B cell (primary cell): ENCODE results near the gene ACSF2. TPM values are rescaled to one million over a fixed set of nuclear protein-coding genes. Genes with fewer than 3 reads are reported as not detected.

Experiments
- ATAC-seq: fragments of 200-7000 bp; cut with Tn5 transposase; one replicate; pipeline ENCODE4 v1.10.0; 2021; ENCODE audit warnings: low read depth, mild to moderate bottlenecking, moderate number of reproducible peaks, moderate library complexity
- CTCF ChIA-PET: fragments of 350-600 bp; sonication (Branson Sonifier 250); formaldehyde crosslinking; loops from one replicate; lab custom pipeline; 2021; ENCODE audit warnings: antibody characterized with exemption, inconsistent platforms; lab: Charles Lee
- POLR2A ChIA-PET: fragments of 350-600 bp; sonication (Branson Sonifier 250); formaldehyde crosslinking; loops from one replicate; lab custom pipeline; 2021; ENCODE audit warnings: antibody characterized with exemption; lab: Charles Lee
- DNase-seq: peaks from one replicate; pipeline ENCODE4 v3.0.0; 2013
- H2AFZ ChIP-seq: 2 replicates; pipeline ENCODE4 v1.6.1; 2012; ENCODE audit warnings: mild to moderate bottlenecking, low read depth, low read length; ENCODE audit not compliant: insufficient read depth, poor library complexity, severe bottlenecking
- H3K27ac ChIP-seq, 2 donors: 1 replicate in 1 of 2; 2 replicates in 1 of 2; pipeline ENCODE4 v1.5.1; 2012 to 2013; ENCODE audit warnings: low read length in 2 of 2, mild to moderate bottlenecking in 2 of 2, moderate library complexity in 1 of 2
- H3K27me3 ChIP-seq, 4 experiments: fragments of 200-600 bp in 1 of 4; sonication (generic) in 1 of 4; replicated peaks in 1 of 4; 1 replicate in 2 of 4; 2 replicates in 2 of 4; pipeline versions ENCODE4 v1.6.1 to v1.7.0; 2013 to 2016; ENCODE audit warnings: low read length in 3 of 4, mild to moderate bottlenecking in 2 of 4, mixed read lengths in 1 of 4, moderate library complexity in 1 of 4; ENCODE audit not compliant: insufficient read depth in 4 of 4, control insufficient read depth in 3 of 4; ENCODE audit errors: control extremely low read depth in 1 of 4
- H3K36me3 ChIP-seq, 2 experiments: replicated peaks in 1 of 2; 1 replicate in 1 of 2; 2 replicates in 1 of 2; pipeline versions ENCODE4 v1.6.1 to v1.7.1; 2013; ENCODE audit warnings: low read length in 1 of 2; ENCODE audit not compliant: insufficient read depth in 2 of 2, control insufficient read depth in 1 of 2; ENCODE audit errors: control extremely low read depth in 1 of 2, extremely low read depth in 1 of 2
- H3K4me1 ChIP-seq, 2 donors: fragments of 200-600 bp in 1 of 2; sonication (generic) in 1 of 2; 1 replicate in 1 of 2; 2 replicates in 1 of 2; pipeline versions ENCODE4 v1.5.1 to v1.6.1; 2013 to 2017; ENCODE audit warnings: low read length in 2 of 2; ENCODE audit not compliant: control insufficient read depth in 2 of 2, insufficient read depth in 2 of 2
- H3K4me2 ChIP-seq: replicated peaks from 2 replicates; pipeline ENCODE3; 2012; ENCODE audit warnings: mild to moderate bottlenecking, low read depth, low read length; ENCODE audit not compliant: poor library complexity, severe bottlenecking
- H3K4me3 ChIP-seq, 5 experiments: fragments of 200-600 bp in 1 of 5; sonication (generic) in 1 of 5; 1 replicate in 3 of 5; 2 replicates in 2 of 5; pipeline versions ENCODE4 v1.5.1 to v1.7.0; 2011 to 2016; ENCODE audit warnings: low read length in 4 of 5, mild to moderate bottlenecking in 4 of 5, low read depth in 2 of 5, control low read depth in 1 of 5, moderate library complexity in 1 of 5; ENCODE audit not compliant: insufficient read depth in 1 of 5; ENCODE audit errors: control extremely low read depth in 1 of 5, extremely low read depth in 1 of 5
- H3K79me2 ChIP-seq: fragments of 200-600 bp; sonication (generic); one replicate; pipeline ENCODE4 v1.6.0; 2016; ENCODE audit warnings: low read length; ENCODE audit not compliant: control insufficient read depth, insufficient read depth
- H3K9ac ChIP-seq: fragments of 200-600 bp; sonication (generic); 2 replicates; pipeline ENCODE4 v1.6.1; 2017; ENCODE audit warnings: mild to moderate bottlenecking, low read length, moderate library complexity
- H3K9me3 ChIP-seq, 3 donors: one replicate each; pipeline versions ENCODE4 v1.6.1 to v1.7.1; 2013; ENCODE audit warnings: low read length in 2 of 3; ENCODE audit not compliant: control insufficient read depth in 2 of 3, insufficient read depth in 1 of 3; ENCODE audit errors: control extremely low read depth in 1 of 3
- H4K20me1 ChIP-seq: 2 replicates; pipeline ENCODE4 v1.6.0; 2012; ENCODE audit warnings: mild to moderate bottlenecking, low read length; ENCODE audit not compliant: insufficient read depth, control insufficient read depth, poor library complexity, severe bottlenecking
- H3K27ac Mint-ChIP-seq: one replicate; pipeline ENCODE4 v1.8.0; 2021; ENCODE audit warnings: mixed read lengths
- H3K27me3 Mint-ChIP-seq: one replicate; pipeline ENCODE4 v1.8.0; 2021; ENCODE audit warnings: mixed read lengths
- H3K4me1 Mint-ChIP-seq: one replicate; pipeline ENCODE4 v1.8.0; 2021; ENCODE audit warnings: mixed read lengths
- H3K4me3 Mint-ChIP-seq: one replicate; pipeline ENCODE4 v1.8.0; 2021; ENCODE audit warnings: mixed read lengths
- H3K9me3 Mint-ChIP-seq: one replicate; pipeline ENCODE4 v1.8.0; 2022; ENCODE audit warnings: mixed read lengths; ENCODE audit not compliant: insufficient read depth
- EZH2 ChIP-seq: IDR thresholded peaks from 2 replicates; pipeline ENCODE4 v1.6.1; 2012; ENCODE audit warnings: borderline replicate concordance, low read depth, mild to moderate bottlenecking, moderate library complexity, low read length; ENCODE audit not compliant: insufficient read depth, poor library complexity, severe bottlenecking
- WGBS: methylation state at CpG from one replicate; pipeline ENCODE4 v1.1.5; 2013; ENCODE audit warnings: missing lambda C conversion rate; ENCODE audit not compliant: insufficient coverage; 5-methylcytosine and 5-hydroxymethylcytosine counted together
- intact Hi-C: fragments of 100-400 bp; cut with micrococcal nuclease; formaldehyde crosslinking; loops from one replicate; pipeline ENCODE4 v1.10.0; 2022
- polyA plus RNA-seq: library from polyadenylated mRNA; depleted of rRNA; stranded (reverse); fragments of >200 nt; gene quantifications from 2 replicates; pipeline ENCODE4 v1.2.3, GENCODE V29; 2012
- small RNA-seq: library from RNA; depleted of rRNA; stranded (forward); fragments of <200 nt; gene quantifications from one replicate; pipeline ENCODE3, GENCODE V24; 2012; ENCODE audit warnings: low replicate concordance, low read depth; ENCODE audit not compliant: insufficient read length
- total RNA-seq, 2 donors: library from RNA; stranded (reverse); fragments of 120-200 nt in 1 of 2; gene quantifications; 1 replicate in 1 of 2; 2 replicates in 1 of 2; pipeline versions ENCODE4 v1.2.3 to v1.2.4, GENCODE V29; 2013 to 2022
- TF ChIP-seq, protein P1 (sequence below): fragments of 200-600 bp; IDR thresholded peaks from one replicate; pipeline ENCODE4 v1.8.0; 2022; ENCODE audit warnings: antibody characterized with exemption, mild to moderate bottlenecking

ACSF2 gene
- total and polyA plus RNA-seq, 2 donors (not counting 1 experiment from before 2014, with no cell fraction given) = 59.6 to 66.1 TPM

DNA sequence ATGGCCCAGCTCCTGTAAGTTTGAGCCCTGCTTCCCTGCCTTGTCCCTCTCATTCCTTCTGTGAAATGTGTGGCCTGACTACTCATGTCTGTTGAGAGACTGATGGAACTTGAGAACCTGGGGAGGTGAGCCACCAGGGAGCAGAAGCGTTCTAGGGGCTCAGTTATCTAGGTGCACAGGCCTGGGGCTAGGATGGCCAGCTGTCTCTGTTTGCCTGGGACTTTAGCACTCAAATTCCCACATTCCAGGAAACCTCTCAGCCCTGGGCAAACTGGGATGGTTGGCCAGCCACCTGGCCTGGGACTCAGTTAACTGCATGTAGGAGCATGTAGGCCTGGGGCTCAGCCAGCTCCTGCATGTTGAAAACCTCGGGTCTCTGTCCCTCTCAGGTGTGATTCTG is 97.2 kb downstream of the ACSF2 start:
- WGBS = 84% methylated on average over 2 of the region's 2 CpGs
- H4K20me1 ChIP-seq = no peaks in the 10 kb centered on the region
- TF ChIP-seq EZH2 = no peak
- TF ChIP-seq, protein P1, sequence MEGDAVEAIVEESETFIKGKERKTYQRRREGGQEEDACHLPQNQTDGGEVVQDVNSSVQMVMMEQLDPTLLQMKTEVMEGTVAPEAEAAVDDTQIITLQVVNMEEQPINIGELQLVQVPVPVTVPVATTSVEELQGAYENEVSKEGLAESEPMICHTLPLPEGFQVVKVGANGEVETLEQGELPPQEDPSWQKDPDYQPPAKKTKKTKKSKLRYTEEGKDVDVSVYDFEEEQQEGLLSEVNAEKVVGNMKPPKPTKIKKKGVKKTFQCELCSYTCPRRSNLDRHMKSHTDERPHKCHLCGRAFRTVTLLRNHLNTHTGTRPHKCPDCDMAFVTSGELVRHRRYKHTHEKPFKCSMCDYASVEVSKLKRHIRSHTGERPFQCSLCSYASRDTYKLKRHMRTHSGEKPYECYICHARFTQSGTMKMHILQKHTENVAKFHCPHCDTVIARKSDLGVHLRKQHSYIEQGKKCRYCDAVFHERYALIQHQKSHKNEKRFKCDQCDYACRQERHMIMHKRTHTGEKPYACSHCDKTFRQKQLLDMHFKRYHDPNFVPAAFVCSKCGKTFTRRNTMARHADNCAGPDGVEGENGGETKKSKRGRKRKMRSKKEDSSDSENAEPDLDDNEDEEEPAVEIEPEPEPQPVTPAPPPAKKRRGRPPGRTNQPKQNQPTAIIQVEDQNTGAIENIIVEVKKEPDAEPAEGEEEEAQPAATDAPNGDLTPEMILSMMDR = no peak
- H3K27me3 Mint-ChIP-seq = no peaks in the 10 kb centered on the region
- H3K4me1 ChIP-seq = no peaks in the 10 kb centered on the region
- no peaks in the 10 kb centered on the region for H3K9me3 ChIP-seq
- no peaks in the 10 kb centered on the region for H3K36me3 ChIP-seq
- no peak overlapping the region for H3K27ac ChIP-seq
- DNase-seq = no peak
- POLR2A ChIA-PET = no interaction called here
- H3K27me3 ChIP-seq = peaks cover 0 to 5% (median 2%) of the 10 kb centered on the region in 4 experiments
- H3K4me3 ChIP-seq = no peak overlapping the region
- no peak overlapping the region for H3K4me3 Mint-ChIP-seq
- no peak overlapping the region for H3K9ac ChIP-seq
- no peaks in the 10 kb centered on the region for H3K79me2 ChIP-seq
- H2AFZ ChIP-seq = no peak overlapping the region
- H3K4me2 ChIP-seq = no peak overlapping the region
- H3K9me3 Mint-ChIP-seq = no peaks in the 10 kb centered on the region
- H3K27ac Mint-ChIP-seq = no peak overlapping the region
- intact Hi-C loops = no loop called here
- no peaks in the 10 kb centered on the region for H3K4me1 Mint-ChIP-seq
- CTCF ChIA-PET = no interaction called here
- ATAC-seq = no peak

Small RNA genes lying within 50 kb of the gene (small RNA-seq; reads per million reads assigned to genes)
- not detected for gene RF00019

Other genes with a start within 250 kb of the ACSF2 start
- gene COL1A1, start 224.6 kb upstream of the ACSF2 start, total RNA-seq = 9.1 and 11.6 TPM in 2 replicates
- gene COL1A1, start 224.6 kb upstream of the ACSF2 start, polyA plus RNA-seq = 0.66 and 8.4 TPM in 2 replicates
- not detected in 2 replicates for gene TMEM92, start 151.8 kb upstream of the ACSF2 start, total RNA-seq
- gene TMEM92, start 151.8 kb upstream of the ACSF2 start, polyA plus RNA-seq = not detected in 2 replicates
- gene XYLT2, start 80.1 kb upstream of the ACSF2 start, total RNA-seq = 29.9 and 30.3 TPM in 2 replicates
- 15.5 and 21.5 TPM in 2 replicates for gene XYLT2, start 80.1 kb upstream of the ACSF2 start, polyA plus RNA-seq
- gene MRPL27, start 53.0 kb upstream of the ACSF2 start, total RNA-seq = 33.5 and 40.2 TPM in 2 replicates
- gene MRPL27, start 53.0 kb upstream of the ACSF2 start, polyA plus RNA-seq = 19.8 and 32.5 TPM in 2 replicates
- 2.3 and 3.4 TPM in 2 replicates for gene EME1, start 53.0 kb upstream of the ACSF2 start, total RNA-seq
- 1.6 and 3.0 TPM in 2 replicates for gene EME1, start 53.0 kb upstream of the ACSF2 start, polyA plus RNA-seq
- gene LRRC59, start 28.7 kb upstream of the ACSF2 start, total RNA-seq = 29.5 and 31.2 TPM in 2 replicates
- 27.7 and 47.4 TPM in 2 replicates for gene LRRC59, start 28.7 kb upstream of the ACSF2 start, polyA plus RNA-seq
- gene CHAD, start 42.7 kb downstream of the ACSF2 start, total RNA-seq = 3.5 and 3.9 TPM in 2 replicates
- gene CHAD, start 42.7 kb downstream of the ACSF2 start, polyA plus RNA-seq = 1.4 and 4.4 TPM in 2 replicates
- gene RSAD1, start 52.6 kb downstream of the ACSF2 start, total RNA-seq = 52.9 and 53.4 TPM in 2 replicates
- 53.2 and 63.9 TPM in 2 replicates for gene RSAD1, start 52.6 kb downstream of the ACSF2 start, polyA plus RNA-seq
- gene MYCBPAP, start 82.2 kb downstream of the ACSF2 start, total RNA-seq = 5.1 and 5.5 TPM in 2 replicates
- 0.45 and 1.9 TPM in 2 replicates for gene MYCBPAP, start 82.2 kb downstream of the ACSF2 start, polyA plus RNA-seq
- gene EPN3, start 106.5 kb downstream of the ACSF2 start, total RNA-seq = not detected in 2 replicates
- not detected in 2 replicates for gene EPN3, start 106.5 kb downstream of the ACSF2 start, polyA plus RNA-seq
- gene SPATA20, start 121.0 kb downstream of the ACSF2 start, total RNA-seq = 68.5 and 72.2 TPM in 2 replicates
- gene SPATA20, start 121.0 kb downstream of the ACSF2 start, polyA plus RNA-seq = 18.9 and 61.7 TPM in 2 replicates
- 0.05 and 0.12 TPM in 2 replicates for gene CACNA1G, start 134.5 kb downstream of the ACSF2 start, total RNA-seq
- not detected in 2 replicates for gene CACNA1G, start 134.5 kb downstream of the ACSF2 start, polyA plus RNA-seq
- 0.05 and 0.44 TPM in 2 replicates for gene ABCC3, start 208.7 kb downstream of the ACSF2 start, total RNA-seq
- gene ABCC3, start 208.7 kb downstream of the ACSF2 start, polyA plus RNA-seq = 0.37 and 0.60 TPM in 2 replicates